Measurements from ENCODE around the gene CADM1.

DNA sequence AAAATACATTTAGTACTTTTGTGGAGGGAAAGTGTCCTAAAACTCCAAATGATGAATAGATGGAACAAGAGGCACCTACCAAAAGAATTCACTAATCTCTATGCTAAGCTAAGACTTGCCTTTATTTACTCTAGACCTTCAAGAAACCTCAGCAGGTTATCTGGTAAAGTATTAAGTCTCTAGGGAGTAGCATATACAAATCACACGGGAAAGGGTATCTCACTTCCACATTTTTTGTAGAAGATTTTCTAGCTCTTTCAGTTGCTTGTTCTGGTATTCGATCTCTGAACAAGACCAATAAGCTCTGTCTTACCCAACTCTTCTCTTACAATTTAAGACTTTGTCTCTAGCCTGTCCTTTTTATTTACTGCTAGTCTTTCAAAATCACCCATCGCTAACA is 18.1 kb upstream of the CADM1 start:
- TF ChIP-seq, protein P1, sequence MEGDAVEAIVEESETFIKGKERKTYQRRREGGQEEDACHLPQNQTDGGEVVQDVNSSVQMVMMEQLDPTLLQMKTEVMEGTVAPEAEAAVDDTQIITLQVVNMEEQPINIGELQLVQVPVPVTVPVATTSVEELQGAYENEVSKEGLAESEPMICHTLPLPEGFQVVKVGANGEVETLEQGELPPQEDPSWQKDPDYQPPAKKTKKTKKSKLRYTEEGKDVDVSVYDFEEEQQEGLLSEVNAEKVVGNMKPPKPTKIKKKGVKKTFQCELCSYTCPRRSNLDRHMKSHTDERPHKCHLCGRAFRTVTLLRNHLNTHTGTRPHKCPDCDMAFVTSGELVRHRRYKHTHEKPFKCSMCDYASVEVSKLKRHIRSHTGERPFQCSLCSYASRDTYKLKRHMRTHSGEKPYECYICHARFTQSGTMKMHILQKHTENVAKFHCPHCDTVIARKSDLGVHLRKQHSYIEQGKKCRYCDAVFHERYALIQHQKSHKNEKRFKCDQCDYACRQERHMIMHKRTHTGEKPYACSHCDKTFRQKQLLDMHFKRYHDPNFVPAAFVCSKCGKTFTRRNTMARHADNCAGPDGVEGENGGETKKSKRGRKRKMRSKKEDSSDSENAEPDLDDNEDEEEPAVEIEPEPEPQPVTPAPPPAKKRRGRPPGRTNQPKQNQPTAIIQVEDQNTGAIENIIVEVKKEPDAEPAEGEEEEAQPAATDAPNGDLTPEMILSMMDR (optimal IDR thresholded peaks at IDR 0.05 in 1 of 3, IDR thresholded peaks at IDR 0.05 in 1 of 3, conservative IDR thresholded peaks at IDR 0.05 in 1 of 3; ENCODE audit: extremely low read depth in 1 of 3, insufficient read depth in 2 of 3, low read length in 3 of 3): no peak
- no peak for TF ChIP-seq EZH2 (IDR thresholded peaks at IDR 0.05; ENCODE audit: low read length)

All from keratinocyte (primary cell).